ENCODE measurements around the gene AP2S1. TPM values are rescaled to one million over a fixed set of nuclear protein-coding genes. Genes with fewer than 3 reads are reported as not detected.
A peak's percentile ranks its signal among the peaks of the same experiment; 100 is the strongest.
"Not testable (repeated sequence)": the region's sequence is repeated elsewhere in the genome, so short reads cannot be mapped to it uniquely, and the experiment has no call there.

AP2S1 gene
- 330 TPM for polyA plus RNA-seq (2013, experiment 1 of 2; ENCODE audit: insufficient read length)
- 235 TPM for polyA plus RNA-seq (2013, experiment 2 of 2; ENCODE audit: insufficient read length)

DNA sequence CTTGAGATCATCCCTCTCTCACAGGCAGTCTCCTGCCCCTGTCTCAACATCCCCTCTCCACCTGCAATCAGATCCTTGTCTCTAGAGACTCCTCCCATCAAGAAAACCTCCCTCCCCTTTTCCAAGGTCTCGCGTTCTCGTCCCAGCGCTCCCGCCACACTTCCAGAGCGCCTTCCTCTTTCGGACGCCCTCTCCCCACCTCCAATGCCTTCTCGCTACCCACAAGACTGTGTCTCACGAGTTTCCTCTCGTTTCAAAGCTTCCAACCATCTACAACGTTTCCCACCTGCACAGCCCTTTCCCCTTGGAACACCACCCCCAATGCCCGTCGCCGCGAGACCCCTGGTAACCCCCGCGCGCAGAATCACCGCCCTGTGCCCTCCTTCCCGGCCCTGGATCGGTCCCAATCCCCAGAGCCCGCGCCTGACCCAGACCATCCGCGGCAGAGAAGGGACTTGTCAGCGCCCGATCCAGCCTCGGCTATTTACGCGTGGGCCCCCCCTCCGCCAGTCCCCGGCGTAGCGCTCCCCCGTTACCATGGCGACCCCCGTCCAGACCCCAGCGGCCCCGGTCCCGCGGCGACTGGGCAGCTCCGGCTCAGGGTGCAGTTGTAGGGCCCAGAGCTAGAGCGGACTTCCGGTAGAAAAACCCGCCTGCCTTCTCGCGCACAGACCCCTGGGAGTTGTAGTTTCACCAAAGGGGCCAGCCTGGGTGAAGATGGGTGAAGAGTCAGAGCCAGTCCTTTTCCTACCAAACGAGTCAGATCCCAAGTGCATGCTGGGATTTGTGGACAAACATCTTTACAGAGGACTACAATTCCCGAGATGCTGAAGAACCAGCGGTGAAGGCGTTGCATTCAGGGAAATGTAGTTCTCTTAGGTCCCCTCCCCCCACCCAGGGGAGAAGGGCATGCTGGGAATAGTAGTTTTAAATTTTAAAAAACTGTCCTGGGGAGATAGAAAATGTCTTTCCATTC is at the start of gene AP2S1:
Gene AP2S1 (minus strand): TSS at position 619 of the 976 bp plus-strand sequence. CDS start 80 bp downstream, at position 539.
- DNase-seq = peak; percentile 100

DNA sequence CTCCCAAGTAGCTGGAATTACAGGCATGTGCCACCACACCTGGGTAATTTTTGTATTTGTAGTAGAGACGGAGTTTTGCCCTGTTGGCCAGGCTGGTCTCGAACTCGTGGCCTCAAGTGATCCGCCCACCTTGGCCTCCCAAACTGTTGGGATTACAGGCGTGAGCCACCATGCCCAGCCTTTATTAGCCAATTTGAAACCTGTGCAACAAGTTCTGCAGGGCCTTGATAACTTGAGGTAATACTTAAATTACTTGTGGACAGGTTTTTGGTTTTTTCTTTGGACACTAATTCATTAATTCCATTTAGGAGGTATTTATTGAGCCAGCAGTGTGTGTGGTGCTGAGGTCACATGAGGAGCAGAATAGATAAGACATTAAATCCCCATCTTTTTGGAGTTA is 49.7 kb upstream of the AP2S1 start:
- no peak for DNase-seq

DNA sequence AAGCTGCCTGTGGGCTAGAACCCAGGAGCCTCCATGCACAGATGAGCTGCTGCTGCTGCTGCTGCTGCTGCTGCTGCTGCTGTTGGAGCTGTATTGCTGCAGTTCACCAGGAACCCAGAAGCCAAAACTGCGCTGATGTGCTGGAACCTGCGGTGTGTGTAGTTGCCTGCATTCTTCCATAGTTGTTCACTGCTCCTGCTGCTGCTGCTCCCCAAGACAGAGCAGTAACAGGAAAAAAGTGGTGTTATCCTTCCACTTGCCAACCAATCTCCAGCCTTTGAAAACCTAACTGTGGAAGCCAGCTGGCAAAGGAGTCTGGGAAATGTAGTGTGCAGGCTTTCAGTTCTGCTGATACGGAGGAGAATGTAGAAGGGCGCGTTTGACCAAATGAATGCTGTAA is 48.1 kb upstream of the AP2S1 start:
- DNase-seq = peak; percentile 73

DNA sequence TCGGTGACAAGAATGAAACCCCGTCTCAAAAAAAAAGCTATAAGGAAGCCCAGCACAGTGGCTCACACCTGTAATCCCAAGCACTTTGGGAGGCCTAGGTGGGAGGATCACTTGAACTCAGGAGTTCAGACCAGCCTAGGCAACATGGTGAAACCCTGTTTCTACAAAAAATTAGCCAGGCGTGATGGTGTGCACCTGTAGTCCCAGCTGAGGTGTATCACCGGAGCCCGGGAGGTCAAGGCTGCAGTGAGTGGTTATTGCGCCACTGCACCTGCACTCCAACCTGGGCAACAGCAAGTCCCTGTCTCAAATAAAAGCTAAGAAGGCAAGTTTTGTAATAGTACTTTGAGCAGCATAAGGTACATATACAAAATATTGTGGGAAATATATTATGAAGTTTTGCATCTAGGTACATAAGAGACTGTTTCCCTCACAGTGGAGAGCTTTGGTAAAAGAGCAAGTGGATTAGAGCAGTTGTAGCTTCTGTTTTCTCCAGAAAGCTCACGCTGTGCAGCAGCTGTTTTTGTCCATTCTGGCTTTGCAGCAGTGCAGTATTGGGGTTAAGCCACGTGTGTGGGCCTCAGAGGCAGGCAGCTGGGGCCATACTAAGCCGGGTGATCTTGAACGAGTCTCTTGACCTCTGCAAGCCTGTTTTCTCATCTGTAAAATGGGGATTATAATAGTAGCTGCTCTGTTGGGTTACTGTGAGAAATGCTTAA is 45.6 kb upstream of the AP2S1 start:
- no peak for DNase-seq

DNA sequence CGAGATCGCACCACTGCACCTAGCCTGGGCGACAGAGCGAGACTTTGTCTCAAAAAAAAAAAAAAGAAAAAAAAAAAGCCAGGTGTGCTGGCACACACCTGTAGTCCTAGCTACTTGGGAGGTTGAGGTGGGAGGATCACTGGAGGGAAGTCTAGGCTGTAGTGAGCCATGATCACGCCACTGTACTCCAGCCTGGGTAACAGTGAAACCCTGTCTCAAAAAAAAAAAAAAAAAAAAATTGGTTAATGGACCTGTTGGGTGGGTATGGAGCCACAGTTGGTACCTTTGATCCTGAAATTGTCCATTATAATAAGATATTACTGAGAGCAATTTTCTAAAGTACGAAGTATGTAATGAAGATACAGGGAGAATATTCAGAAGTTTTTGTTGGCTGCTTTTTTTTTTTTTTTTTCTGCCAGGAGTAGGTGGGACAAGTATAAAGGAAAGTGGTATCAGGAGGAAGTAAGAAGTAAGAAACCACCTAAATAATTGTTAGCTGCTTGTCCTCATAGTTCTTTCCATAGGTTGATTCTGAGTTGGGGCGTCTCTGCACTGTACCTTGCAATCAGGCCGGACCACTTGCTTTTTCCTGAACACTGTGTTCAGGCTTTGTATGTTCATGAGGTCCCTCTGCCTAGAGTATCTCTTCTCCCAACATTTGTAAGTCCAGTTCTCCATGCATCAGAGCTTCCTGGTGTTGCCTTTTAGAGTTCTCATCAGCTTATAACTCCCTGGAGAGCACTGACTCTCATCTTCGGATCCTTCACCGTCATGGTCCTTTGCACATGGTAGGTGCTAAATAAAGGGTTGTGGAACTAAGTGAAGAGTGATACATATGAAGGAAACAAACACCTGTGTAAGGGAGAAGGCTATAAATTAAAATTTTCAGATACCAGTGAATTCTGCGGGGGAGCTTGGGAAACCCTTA is 41.9 kb upstream of the AP2S1 start:
- DNase-seq = no peak

DNA sequence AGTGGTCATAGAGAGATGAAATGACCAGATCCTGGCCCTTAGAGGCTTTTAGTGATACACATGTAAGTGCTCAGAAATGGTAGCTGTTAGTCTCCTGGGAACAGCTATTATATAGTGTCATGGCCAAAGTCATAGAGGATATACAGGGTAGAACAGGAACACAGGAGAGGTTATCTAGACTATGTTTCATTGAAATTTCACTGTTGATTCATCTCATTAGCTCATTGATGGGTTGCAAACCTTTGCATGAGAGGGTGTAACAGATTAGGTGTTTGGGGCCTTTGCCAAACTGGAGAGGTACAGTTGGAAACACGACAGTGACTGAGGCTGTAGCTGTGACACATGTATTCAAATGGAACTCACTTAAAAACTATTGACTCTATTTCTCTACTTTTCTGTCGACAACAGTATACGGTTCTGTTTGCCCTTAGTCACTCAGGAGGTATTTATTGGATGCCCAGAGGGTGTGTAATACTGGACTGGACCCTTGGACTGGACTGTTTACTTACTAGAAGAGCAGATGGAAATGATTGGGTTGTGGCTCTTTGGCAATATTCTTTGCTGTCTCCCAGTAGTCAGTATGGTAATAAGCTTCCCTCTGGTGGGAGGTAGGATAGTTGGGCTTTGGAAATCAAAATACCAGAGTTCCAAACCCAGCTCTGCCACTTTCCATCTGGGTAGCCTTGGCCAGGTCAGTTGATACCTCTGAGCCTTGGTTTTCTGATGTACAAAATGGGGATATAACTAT is 40.0 kb upstream of the AP2S1 start:
- peak; percentile 85 for DNase-seq

DNA sequence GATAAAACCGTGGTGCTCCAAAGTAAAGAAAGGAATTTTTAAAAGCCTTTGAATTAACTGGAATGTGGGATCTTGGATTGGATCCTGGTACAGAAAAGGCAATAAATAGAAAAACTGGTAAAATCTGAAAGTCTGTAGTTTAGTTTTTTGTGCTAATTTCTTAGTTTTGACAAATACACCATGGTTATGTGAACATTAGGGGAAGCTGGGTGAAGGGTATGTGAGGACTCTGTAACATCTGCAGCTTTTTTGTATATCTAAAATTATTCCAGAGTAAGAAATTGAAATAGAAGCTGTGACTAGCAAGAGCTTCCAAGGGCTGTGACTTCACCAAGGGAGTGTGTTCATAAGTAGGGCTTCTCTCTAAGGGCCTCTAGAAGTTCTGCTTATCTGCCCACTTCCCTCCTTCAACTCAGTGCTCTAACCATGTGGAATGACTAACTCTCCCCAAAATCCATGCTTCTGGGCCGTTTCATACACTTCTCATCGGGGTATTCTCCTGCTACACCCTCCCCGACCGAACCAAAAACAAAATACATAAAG is 36.7 kb upstream of the AP2S1 start:
- DNase-seq = peak; percentile 48

DNA sequence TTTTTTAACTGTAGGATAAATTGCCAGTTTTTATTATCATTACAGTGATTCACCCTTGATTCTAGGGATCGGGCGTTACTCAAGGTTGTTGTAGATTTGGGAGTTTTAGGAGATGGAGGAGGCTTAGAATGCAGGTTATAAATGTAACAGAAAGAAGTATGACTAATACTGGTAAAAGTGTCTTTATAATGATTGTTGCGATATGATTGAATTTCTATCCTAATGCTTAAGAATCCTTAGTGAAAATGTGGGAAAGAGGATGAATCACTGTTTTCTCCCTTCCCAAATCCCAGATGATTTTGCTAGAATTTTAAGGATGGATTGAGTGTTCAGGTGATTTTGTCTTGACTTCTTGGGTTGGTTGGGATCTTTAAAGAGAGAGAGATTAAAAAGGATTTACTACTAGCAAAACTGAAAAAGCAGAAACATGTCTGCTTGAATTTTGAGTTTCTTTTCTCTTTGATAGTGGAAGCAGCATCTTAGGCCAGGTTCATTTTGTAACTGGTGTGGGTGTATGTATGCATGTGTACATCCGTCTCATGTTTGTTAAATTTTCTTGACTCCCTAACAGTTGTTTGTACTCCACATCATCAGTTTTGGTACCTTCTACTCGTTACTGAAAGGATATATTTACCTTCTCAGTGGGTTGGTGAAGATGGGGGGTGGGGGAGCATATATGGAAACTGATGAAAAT is 36.0 kb upstream of the AP2S1 start:
- DNase-seq = peak; percentile 64

DNA sequence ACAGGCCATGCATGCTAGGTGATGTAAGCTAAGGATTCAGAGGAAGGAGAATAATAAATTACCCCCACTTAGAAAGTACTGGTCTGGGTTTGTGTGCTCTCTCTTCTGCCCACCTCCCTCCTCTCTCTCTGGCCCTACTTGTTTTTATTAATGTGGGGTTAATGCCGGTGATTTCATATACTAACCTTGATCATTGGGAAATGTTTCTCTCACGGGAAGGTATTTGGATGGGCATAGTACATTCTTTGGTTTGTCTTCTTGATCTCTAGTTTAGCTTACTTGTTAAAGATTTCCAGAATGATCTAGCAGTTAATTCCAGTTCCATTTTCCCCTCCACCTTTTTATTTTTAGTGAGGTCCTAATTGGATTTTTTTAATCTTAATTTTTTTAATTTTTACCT is 34.8 kb upstream of the AP2S1 start:
- no peak for DNase-seq

DNA sequence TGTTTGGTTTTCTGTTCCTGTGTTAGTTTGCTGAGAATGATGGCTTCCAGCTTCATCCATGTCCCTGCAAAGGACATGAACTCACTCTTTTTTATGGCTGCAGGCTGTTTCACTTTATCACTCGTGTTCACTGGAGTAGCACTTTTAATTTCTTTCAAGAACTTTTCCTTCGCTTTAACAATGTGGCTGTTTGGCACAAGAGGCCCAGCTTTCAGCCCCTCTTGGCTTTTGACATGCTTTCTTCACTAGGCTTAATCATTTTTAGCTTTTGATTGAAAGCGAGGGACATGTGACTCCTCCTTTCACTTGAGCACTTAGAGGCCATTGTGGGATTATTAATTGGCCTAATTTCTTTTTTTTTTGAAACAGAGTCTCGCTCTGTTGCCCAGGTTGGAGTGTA is 32.1 kb upstream of the AP2S1 start:
- not testable (repeated sequence) for DNase-seq

DNA sequence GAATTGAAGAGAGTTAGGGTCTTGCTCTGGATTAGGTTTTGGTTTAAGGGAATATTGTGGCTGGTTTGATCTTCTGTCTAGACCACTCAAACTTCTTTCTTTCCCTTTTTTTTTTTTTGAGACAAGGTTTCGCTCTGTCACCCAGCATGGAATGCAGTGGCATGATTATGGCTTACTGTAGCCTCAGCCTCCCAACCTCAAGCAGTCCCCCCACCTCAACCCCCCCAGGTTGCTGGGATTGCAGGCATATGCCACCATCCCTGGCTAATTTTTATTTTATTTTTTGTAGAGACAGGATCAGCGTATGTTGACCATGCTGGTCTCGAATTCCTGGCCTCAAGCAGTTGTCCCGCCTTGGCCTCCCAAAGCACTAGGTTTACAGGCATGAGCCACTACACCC is 31.4 kb upstream of the AP2S1 start:
- peak; percentile 52 for DNase-seq

DNA sequence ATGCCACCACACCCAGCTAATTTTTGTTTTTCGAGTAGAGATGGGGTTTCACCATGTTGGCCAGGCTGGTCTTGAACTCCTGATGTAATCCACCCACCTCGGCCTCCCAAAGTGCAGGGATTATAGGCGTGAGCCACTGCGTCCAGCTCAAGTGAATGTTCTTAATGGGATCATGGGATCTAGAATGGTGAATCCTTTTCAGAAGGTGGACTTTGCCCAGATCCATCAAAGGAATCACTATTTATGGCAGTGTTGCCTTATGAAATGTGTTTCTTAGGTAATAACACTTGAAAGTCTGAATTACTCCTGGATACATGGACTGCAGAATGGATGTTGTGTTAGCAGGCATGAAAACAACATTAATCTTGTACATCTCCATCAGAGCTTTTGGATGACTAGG is 30.4 kb upstream of the AP2S1 start:
- DNase-seq = no peak

DNA sequence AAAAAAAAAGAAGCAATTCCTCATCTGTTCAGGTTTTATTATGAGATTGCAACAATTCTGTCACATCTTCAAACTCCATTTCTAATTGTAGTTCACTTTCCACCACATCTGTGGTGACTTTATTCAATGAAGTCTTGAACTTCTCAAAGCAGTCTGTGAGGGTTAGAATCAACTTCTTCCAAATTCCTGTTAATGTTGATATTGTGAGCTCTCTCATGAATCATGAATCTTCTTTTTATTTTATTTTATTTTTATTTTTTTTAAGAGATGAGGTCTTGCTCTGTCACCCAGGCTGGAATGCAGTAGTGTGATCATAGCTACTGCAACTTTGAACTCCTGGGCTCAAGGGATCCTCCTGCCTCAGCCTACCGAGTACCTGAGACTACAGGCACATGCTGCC is 29.8 kb upstream of the AP2S1 start:
- DNase-seq = peak; percentile 88

DNA sequence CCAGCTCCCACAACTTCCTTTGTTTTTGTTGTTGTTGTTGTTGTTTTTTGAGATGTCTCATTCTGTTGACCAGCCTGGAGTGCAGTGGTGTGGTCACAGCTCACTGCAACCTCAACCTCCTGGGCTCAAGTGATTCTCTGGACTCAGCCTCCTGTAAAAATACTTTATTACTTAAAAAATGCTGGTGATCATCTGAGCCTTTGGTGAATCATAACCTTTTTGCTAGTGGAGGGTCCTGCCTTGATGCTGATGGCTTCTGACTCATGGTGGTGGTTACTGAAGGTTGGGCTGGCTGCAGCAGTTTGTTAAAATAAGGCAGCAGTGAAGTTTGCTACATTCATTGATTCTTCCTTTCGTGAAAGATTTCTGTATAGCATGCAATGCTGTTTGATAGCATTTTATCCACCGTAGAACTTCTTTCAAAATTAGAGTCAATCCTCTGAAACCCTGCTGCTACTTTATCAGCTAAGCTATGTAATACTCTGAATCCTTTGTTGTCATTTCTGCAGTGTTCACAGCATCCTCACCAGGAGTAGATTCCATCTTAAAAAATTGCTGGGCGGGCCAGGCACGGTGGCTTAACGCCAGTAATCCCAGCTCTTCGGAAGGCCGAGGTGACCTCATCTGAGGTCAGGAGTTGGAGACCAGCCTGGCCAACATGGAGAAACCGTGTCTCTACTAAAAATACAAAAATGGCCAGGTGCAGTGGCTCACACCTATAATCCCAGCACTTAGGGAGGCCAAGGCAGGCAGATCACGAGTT is 28.1 kb upstream of the AP2S1 start:
- DNase-seq = peak; percentile 93

DNA sequence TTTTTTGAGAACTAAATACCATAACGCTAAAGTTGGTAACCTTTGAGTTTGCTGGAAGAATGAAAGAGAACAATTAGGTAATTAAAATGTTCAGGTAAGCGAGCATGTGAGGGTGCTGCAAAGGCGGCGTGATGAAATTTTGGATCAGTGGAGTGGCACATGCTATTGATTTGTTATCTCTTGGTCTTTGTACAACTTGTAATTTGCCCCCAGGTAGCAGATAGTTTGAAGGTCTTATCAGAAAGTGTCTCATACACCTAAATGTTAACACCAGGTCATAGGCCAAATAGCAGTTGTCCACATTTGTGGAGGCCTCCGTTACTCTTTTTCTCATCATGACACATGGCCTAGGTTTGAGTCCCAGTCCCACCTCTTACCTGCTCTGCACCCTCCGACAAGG is 25.0 kb upstream of the AP2S1 start:
- no peak for DNase-seq

DNA sequence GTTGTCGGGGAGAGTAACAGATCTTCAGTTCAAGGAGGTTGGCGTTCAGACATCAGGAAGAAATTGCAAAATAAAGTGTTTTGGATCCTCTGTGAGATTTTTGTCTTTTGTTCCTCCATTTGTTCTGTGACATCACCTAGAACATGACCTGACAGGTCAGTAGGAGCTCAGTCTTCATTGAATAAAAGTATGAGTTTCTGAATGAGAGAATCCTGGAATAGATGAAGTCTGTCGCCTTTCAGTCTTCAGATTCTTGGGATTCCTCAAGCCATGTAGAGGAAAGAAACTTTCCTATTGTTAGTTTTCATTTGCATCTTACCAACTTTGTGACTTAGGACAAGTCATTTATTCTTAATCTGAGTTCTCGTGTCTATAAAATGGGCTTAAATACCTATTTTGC is 24.6 kb upstream of the AP2S1 start:
- DNase-seq = peak; percentile 27

DNA sequence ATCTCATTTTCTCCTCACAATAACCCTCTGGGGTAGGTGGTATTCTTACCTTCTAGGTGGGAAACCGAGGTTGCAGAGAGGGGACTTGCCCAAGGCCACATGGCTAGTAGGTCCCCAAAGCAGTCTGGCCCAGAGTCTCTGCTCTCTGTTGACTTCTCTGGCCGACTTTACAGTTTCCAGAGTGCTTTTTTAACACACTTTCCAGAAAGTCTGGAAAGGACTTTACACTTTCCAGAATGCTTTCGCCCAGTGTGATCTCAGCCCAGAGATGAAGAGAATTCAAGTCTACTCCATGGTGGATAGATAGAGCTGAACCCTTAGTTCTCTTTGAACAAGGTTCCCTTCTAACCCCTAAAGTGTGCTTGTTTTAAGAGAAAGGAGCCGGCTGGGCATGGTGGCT is 22.3 kb upstream of the AP2S1 start:
- no peak for DNase-seq

DNA sequence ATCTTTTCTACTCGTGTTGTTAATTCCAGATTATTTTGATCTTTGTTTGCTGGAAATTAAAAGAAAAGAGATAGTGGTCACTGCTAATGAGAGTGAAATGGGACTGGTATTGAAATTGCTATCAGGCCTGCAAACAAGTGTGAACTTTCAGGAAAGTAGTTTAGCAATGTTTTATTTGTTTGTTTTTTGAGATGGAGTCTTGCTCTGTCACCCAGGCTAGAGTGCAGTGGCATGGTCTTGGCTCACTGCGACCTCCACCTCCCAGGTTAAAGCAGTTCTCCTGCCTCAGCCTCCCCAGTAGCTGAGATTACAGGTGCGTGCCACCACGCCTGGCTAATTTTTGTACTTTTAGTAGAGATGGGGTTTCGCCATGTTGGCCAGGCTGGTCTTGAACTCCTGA is 20.5 kb upstream of the AP2S1 start:
- DNase-seq = not testable (repeated sequence)

DNA sequence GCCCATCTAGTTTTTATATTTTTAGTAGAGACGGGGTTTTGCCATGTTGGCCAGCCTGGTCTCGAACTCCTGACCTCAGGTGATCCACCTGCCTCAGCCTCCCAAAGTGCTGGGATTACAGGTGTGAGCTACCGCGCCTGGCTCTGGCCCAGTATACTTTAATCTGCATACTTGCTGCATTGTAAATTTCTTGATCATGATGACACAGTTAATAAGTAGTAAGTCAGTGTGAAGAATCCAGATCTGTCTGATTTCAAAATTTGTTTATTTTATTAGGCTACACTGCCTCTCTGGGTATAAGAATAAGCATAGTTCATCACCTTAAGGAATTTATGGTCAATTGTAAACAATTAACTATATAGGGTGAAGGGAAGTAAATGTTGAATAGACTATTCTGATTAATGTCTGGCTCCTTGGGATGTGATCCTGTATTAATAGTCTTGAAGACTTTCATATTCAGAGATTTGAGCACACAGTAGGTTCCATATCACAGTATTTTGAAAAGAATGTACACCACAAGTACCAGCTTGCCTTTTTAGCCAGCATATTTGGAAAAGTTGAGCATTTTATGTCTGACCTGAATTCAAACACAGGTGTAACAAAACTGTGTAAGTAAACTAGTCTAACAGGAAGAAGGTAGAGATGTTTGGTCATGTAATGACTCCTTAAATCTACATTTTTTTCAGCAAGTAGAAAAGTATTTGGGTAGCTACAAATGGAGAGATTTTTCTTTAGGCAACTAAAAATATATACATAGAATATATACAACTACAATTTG is 17.6 kb upstream of the AP2S1 start:
- DNase-seq = no peak
